ENCODE data around the gene HLA-DMB. TPM values are rescaled to one million over a fixed set of nuclear protein-coding genes. Genes with fewer than 3 reads are reported as not detected.

HLA-DMB gene
- total and polyA plus RNA-seq, 10 of the 15 experiments (the other 5 are each of a cell fraction or from before 2014, with no cell fraction given): 114 to 173 (median 150) TPM

GRCh38 chr6:32969685-32970412 is 29.0 kb upstream of the HLA-DMB start (continued):
- TF ChIP-seq ZNF687 (IDR thresholded peaks at IDR 0.05) (peak; percentile 67; the same call in 1 of the 2 replicates), TCF12 (IDR thresholded peaks at IDR 0.05; ENCODE audit: low read depth, low read length) (no peak), E2F8 (IDR thresholded peaks at IDR 0.05; ENCODE audit: low read depth, partially characterized antibody) (no peak), NRF1 (conservative IDR thresholded peaks at IDR 0.05; ENCODE audit: low read depth, low read length) (no peak), NBN (IDR thresholded peaks at IDR 0.05) (no peak; the same call in 1 of the 2 replicates), POLR2AphosphoS2 (IDR thresholded peaks at IDR 0.05; ENCODE audit: low read depth, low read length) (peak; percentile 60; the same call in 1 of the 2 replicates), USF1 (IDR thresholded peaks at IDR 0.05; ENCODE audit: borderline replicate concordance, extremely low read length, insufficient read depth, low read depth, low read length) (no peak), ZNF384 (IDR thresholded peaks at IDR 0.05; ENCODE audit: borderline replicate concordance, low read depth, low read length) (no peak), HCFC1 (IDR thresholded peaks at IDR 0.05; ENCODE audit: low read length) (0 out of 2 replicates have a peak, but pooled peaks have one; percentile 41), CHD2 (IDR thresholded peaks at IDR 0.05; ENCODE audit: borderline replicate concordance, low read depth, low read length) (peak; percentile 78), NFYA (IDR thresholded peaks at IDR 0.05; ENCODE audit: borderline replicate concordance, low read depth, low read length) (no peak), SUZ12 (IDR thresholded peaks at IDR 0.05; ENCODE audit: unreplicated experiment) (no peak), NFIC (IDR thresholded peaks at IDR 0.05; ENCODE audit: low read depth, low read length) (no peak), MEF2B (IDR thresholded peaks at IDR 0.05; ENCODE audit: partially characterized antibody, poor library complexity, severe bottlenecking) (no peak), CREM (IDR thresholded peaks at IDR 0.05; ENCODE audit: low read depth) (no peak; the same call in 1 of the 2 replicates), RELA (IDR thresholded peaks at IDR 0.05; ENCODE audit: borderline replicate concordance, partially characterized antibody) (no peak), RB1 (IDR thresholded peaks at IDR 0.05; ENCODE audit: borderline replicate concordance) (0 out of 2 replicates have a peak, but pooled peaks have one; percentile 41), ELK1 (IDR thresholded peaks at IDR 0.05; ENCODE audit: low read depth, low read length) (no peak), FOXK2 (IDR thresholded peaks at IDR 0.05) (no peak)

Data from GM12878 (cell line).